ENCODE data around the gene AP1M1.
A peak's percentile ranks its signal among the peaks of the same experiment; 100 is the strongest.

Gene AP1M1

DNA sequence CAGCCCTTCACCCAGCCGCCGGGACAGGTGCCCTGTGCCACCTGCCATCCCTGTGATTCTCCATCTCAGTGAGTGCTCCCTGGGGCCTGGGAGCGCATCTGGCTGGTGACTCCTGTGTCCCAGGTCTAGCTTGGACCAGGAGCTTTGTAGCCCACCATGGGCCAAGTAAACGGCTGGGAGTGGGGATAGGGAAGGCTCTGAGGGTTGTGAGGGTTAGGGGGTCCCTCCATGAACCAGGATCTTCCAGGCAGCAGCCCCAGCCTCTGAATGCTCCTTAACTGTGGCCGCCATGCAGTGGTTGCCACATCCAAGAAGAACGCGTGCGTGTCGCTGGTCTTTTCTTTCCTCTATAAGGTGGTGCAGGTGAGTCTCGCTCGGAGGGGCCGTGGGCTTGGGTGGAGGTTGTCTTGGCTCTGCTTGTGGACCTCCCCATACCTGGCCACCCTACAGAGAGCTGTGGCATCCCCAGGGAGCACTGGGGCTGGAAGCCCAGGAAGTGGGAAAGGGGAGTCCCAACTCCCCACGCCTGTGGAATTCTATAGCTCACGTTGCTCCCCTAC is 8.4 kb downstream of the AP1M1 start:
- peaks cover 39% of the 10 kb centered on the region for H3K4me1 Mint-ChIP-seq
- H3K27ac Mint-ChIP-seq (ENCODE audit: low read depth): no peak overlapping the region
- no peaks in the 10 kb centered on the region for H3K27me3 Mint-ChIP-seq
- H3K36me3 Mint-ChIP-seq (ENCODE audit: insufficient read depth): peaks cover 38% of the 10 kb centered on the region
- ATAC-seq (replicated peaks; ENCODE audit: extremely low read depth, poor library complexity, severe bottlenecking): no peak
- H3K4me3 Mint-ChIP-seq: no peak overlapping the region
- DNase-seq (ENCODE audit: low spot score in 2 of 2): no peak
- no peaks in the 10 kb centered on the region for H3K9me3 Mint-ChIP-seq

DNA sequence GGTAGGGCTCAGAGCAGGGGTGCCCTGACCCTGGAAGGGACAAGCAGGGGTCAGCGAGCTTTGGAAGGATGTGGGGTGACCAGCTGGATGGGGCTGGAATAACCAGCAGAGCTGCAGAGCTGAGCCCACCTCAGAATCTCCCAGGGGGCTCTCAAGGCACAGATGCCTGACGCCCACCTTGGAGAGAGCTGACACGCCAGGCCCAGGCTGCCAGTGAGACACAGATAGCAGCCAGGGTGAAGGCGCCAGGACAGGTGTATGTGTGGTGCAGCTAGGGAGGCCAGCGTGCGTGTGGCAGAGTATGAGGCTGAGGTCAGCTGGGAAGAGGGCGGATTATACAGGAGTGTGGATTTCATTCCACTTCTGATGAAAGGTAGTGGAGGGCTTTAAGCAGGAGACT is 8.9 kb downstream of the AP1M1 start:
- no peak overlapping the region for H3K4me3 Mint-ChIP-seq
- no peak for ATAC-seq (replicated peaks; ENCODE audit: extremely low read depth, poor library complexity, severe bottlenecking)

DNA sequence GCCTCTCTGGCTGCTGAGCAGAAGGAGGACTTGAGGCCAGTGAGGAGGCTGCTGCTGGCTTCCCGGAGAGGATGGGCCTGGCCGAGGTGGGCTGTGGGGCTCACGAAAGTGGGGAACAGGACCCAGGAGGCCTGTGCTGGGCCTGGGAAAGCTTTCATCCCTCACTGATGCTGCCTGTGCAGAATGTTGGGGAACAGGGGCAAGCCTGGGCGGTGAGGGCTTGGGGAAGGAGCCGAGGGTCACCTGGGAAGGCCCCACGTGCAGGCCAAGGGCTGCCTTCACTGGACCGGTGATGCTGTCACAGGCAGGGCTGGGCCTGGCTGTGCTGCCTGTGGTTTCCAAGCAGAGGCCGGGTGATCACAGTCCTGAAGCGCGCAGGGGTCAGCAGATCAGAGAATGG is 9.4 kb downstream of the AP1M1 start:
- H3K4me3 Mint-ChIP-seq: no peak overlapping the region

More for the DNA sequence above, 8.9 kb downstream of the AP1M1 start:
- H3K9me3 Mint-ChIP-seq: no peaks in the 10 kb centered on the region
- H3K27ac Mint-ChIP-seq (ENCODE audit: low read depth): no peak overlapping the region
- H3K36me3 Mint-ChIP-seq (ENCODE audit: insufficient read depth): peaks cover 36% of the 10 kb centered on the region
- no peaks in the 10 kb centered on the region for H3K27me3 Mint-ChIP-seq
- no peak for DNase-seq (ENCODE audit: low spot score in 2 of 2)
- peaks cover 34% of the 10 kb centered on the region for H3K4me1 Mint-ChIP-seq

DNA sequence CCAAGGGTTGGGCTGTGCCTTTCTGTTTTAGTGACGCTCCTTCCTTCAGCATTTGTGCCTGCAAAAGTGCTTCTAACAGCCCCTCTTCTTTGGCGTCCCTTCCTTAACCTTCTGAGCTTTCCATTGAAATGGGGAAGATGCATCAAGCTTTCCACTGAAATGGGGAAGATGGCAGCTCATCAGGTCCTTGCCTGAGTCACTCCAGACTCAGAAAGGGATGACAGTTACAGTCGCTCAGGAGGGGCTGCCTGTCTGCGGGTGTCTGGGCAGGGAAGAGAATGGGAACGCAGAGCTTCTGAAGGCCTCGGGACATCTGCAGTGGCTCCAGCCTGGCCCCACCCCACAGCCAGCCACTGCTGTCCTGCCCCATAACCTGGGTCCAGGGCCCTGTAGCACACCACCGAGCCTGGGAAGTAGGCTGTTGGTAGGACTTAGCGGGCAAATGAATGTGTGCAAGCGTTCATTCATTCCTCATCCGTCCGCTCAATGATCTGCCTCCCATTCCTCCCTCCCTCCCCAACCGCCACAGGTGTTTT is 9.8 kb downstream of the AP1M1 start:
- ATAC-seq (replicated peaks; ENCODE audit: extremely low read depth, poor library complexity, severe bottlenecking) (no peak), DNase-seq (ENCODE audit: low spot score in 2 of 2) (no peak)
- Mint-ChIP-seq H3K9me3 (no peaks in the 10 kb centered on the region), H3K27me3 (no peaks in the 10 kb centered on the region), H3K27ac (ENCODE audit: low read depth) (peak overlapping the region; percentile 73), H3K4me3 (no peak overlapping the region), H3K36me3 (ENCODE audit: insufficient read depth) (peaks cover 38% of the 10 kb centered on the region), H3K4me1 (peaks cover 37% of the 10 kb centered on the region)

More for the DNA sequence above, 9.4 kb downstream of the AP1M1 start:
- Mint-ChIP-seq H3K27me3 (no peaks in the 10 kb centered on the region), H3K36me3 (ENCODE audit: insufficient read depth) (peaks cover 39% of the 10 kb centered on the region), H3K4me1 (peaks cover 37% of the 10 kb centered on the region), H3K27ac (ENCODE audit: low read depth) (no peak overlapping the region), H3K9me3 (no peaks in the 10 kb centered on the region)
- ATAC-seq (replicated peaks; ENCODE audit: extremely low read depth, poor library complexity, severe bottlenecking) (no peak), DNase-seq (ENCODE audit: low spot score in 2 of 2) (no peak)

DNA sequence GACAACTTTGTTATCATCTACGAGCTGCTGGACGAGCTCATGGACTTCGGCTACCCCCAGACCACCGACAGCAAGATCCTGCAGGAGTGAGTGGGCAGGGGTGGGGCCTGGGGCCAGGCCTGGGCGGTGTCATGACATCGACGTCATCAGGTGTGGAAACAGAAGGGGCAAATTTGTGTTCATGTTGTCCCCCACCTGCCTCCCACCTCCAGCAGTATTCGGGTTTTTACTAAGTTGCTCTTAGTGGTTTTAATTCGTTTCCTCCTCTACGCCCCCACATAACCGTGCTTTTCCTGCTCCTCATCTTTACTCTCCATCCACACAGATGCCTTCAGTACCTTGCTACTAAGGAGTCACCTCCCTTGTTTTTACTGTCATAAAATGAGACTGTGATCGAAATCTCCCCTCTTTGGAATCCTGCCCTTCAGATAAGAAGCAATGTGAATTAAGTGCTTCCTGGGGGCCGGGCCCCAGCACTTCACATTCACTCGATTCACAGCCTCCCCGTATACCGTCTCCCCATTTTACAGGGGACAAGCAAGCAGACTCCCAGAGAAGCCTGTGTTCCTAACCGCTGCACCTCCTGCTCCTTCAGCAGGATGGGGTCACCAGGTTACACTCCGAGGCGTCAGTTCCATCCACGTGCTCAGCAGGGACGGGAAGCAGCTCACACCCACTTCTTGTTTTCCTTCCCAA is 10.5 kb downstream of the AP1M1 start:
- peak overlapping the region; percentile 73 for H3K27ac Mint-ChIP-seq (ENCODE audit: low read depth)
- DNase-seq (ENCODE audit: low spot score in 2 of 2) (no peak), ATAC-seq (replicated peaks; ENCODE audit: extremely low read depth, poor library complexity, severe bottlenecking) (no peak)
- H3K27me3 Mint-ChIP-seq: no peaks in the 10 kb centered on the region
- H3K4me3 Mint-ChIP-seq: peak overlapping the region; percentile 14
- peaks cover 40% of the 10 kb centered on the region for H3K36me3 Mint-ChIP-seq (ENCODE audit: insufficient read depth)
- H3K9me3 Mint-ChIP-seq: no peaks in the 10 kb centered on the region
- H3K4me1 Mint-ChIP-seq: peaks cover 37% of the 10 kb centered on the region

DNA sequence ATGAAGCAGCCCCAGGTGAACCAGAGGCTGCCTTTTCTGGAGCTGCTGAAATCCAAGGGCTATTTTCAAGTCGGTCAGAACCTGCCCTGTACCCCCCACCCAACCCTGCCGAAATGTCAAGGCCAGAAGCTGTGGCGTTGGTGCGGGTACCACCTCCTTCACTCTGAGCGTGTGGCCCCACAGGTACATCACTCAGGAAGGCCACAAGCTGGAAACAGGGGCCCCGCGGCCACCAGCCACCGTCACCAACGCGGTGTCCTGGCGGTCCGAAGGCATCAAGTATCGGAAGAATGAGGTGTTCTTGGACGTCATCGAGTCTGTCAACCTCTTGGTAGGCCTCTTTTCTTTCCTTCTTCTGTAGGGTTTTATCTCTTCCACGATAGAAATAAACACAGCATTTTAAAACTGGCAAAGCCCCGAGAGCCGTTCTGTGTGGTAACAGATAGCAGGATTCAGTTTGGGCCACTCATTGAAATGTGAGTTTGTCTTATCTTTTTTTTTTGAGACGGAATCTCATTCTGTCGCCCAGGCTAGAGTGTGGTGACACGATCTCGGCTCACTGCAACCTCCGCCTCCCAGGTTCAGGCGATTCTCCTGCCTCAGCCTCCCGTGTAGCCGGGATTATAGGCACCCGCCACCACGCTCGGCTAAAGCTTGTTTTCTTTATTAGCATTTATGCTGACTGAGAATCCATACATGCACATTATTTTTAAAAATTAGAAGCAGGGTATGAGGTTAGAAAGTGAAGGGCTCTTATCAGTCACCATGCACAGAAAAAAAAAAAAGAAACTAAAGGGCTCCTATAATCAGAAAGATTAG is 11.3 kb downstream of the AP1M1 start:
- Mint-ChIP-seq H3K27ac (ENCODE audit: low read depth) (no peak overlapping the region), H3K4me1 (peaks cover 38% of the 10 kb centered on the region), H3K4me3 (no peak overlapping the region), H3K27me3 (no peaks in the 10 kb centered on the region), H3K36me3 (ENCODE audit: insufficient read depth) (peaks cover 42% of the 10 kb centered on the region), H3K9me3 (no peaks in the 10 kb centered on the region)
- no peak for DNase-seq (ENCODE audit: low spot score in 2 of 2)
- ATAC-seq (replicated peaks; ENCODE audit: extremely low read depth, poor library complexity, severe bottlenecking): no peak

DNA sequence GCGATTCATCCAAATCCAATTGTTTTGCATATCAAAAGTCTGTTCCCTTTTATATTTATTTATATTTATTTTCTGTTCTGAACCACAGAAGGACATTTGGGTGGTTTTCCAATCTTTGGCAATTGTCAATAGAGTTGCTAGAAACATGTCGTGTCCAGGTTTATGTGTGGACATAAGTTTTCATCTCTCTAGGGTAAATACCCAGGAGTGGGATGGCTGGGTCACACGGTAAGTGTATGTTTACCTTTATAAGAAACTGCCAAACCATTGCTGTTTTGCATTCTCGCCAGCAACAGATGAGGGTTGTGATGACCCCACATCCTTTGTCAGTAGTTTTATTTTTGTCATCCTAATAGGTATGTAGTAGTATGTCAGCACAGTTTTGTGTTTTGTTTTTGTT is 12.5 kb downstream of the AP1M1 start:
- DNase-seq (ENCODE audit: low spot score in 2 of 2) (no peak), ATAC-seq (replicated peaks; ENCODE audit: extremely low read depth, poor library complexity, severe bottlenecking) (no peak)
- Mint-ChIP-seq H3K4me1 (peaks cover 38% of the 10 kb centered on the region), H3K9me3 (no peaks in the 10 kb centered on the region), H3K36me3 (ENCODE audit: insufficient read depth) (peaks cover 37% of the 10 kb centered on the region), H3K4me3 (no peak overlapping the region), H3K27ac (ENCODE audit: low read depth) (no peak overlapping the region), H3K27me3 (no peaks in the 10 kb centered on the region)

DNA sequence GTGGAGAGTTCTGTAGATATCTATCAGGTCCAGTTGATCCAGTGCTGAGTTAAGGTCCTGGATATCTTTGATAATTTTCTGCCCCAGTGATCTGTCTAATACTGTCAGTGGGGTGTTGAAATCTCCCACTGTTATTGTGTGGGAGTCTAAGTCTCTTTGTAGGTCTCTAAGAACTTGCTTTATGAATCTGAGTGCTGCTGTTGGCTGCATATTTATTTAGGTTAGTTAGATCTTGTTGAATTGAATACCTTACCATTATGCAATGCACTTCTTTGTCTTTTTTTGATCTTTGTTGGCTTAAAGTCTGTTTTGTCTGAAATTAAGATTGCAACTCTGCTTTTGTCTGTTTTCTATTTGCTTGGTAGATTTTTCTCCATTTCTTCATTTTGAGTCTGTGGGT is 15.4 kb downstream of the AP1M1 start:
- peaks cover 51% of the 10 kb centered on the region for H3K4me1 Mint-ChIP-seq

DNA sequence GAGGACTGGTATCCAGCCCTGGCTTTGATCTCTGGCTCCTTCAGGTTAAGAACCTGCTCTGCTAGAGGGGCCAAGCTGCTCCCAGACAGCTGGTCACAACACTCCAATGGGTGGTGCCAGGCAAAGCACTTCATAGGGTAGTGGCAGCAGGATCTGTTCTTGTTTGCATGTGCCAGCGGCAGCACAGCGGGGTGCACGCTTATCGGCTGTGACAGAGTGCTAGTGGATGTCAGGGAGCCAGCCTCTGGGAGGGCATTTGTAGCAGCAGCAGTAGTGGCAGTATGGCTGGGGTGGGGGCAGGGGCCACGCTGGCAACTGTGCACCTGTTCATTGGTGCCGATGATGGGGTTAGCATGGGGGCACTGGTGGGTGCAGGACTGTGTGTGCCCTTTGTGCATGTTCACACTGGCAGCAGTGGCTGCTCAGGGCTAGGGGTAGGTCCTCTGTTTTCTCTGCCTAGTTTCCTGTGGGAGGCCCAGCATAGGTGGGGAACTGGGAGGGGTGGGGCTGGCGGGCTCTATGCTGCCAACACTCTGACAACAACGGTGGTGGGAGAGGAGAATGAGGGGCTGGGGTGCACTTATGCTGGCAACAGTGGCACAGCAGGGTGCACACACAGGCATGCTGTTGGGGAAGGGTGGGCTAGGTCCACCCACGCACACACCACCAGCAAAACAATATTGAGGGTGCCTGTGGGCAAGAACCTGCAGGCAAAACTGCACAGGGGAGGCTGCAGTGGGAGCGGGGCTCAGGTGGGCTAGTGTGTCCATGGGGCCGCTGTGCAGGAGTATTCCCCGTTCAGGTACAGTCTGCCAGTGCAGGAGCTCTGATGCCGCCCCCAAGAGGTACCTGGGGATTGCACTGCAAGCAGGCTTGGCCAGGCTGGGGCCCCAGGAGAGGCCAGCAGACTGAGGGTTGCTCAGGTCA is 19.3 kb downstream of the AP1M1 start:
- Mint-ChIP-seq H3K27me3 (no peaks in the 10 kb centered on the region), H3K36me3 (ENCODE audit: insufficient read depth) (peaks cover 27% of the 10 kb centered on the region), H3K9me3 (no peaks in the 10 kb centered on the region), H3K4me3 (peak overlapping the region; percentile 52), H3K27ac (ENCODE audit: low read depth) (peak overlapping the region; percentile 76), H3K4me1 (peaks cover 52% of the 10 kb centered on the region)
- ATAC-seq (replicated peaks; ENCODE audit: extremely low read depth, poor library complexity, severe bottlenecking): no peak
- DNase-seq (ENCODE audit: low spot score in 2 of 2): no peak

More for the DNA sequence above, 15.4 kb downstream of the AP1M1 start:
- H3K36me3 Mint-ChIP-seq (ENCODE audit: insufficient read depth): peaks cover 31% of the 10 kb centered on the region
- ATAC-seq (replicated peaks; ENCODE audit: extremely low read depth, poor library complexity, severe bottlenecking): no peak
- DNase-seq (ENCODE audit: low spot score in 2 of 2): no peak
- H3K9me3 Mint-ChIP-seq: no peaks in the 10 kb centered on the region
- H3K27ac Mint-ChIP-seq (ENCODE audit: low read depth): peak overlapping the region; percentile 80
- H3K27me3 Mint-ChIP-seq: no peaks in the 10 kb centered on the region
- H3K4me3 Mint-ChIP-seq: peak overlapping the region; percentile 2

DNA sequence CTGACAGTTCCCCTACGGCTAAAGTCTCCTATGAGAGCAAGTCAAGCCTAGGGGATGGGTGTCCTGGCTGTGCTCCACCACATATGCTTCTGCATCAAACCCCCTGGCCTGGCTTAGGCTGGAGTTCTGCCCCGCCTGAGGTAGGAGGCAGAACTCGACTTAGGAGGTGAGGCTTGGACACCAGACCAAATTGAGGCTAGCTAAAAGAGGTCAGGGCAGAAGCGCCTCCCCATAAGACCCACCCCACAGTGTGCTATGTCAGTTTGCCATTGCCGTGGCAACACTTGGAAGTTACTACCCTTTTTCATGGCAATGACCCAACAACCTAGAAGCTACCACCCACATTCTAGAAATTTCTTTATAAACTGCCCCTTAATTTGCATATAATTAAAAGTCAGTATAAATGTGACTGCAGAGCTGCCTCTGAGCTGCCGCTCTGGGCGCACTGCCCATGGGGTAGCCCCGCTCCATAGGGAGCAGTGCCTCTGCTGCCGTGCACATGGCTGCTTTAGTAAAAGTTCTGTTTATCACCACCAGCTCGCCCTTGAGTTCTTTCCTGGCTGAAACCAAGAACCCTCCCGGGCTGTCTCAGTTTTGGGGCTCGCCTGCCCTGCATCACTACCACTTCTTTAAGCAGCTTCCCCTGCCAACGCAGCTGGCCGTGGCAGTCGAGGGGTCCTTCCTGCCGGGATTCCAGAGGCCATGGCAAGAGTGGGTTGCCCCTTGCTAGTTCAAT is 20.2 kb downstream of the AP1M1 start:
- Mint-ChIP-seq H3K27me3 (no peaks in the 10 kb centered on the region), H3K27ac (ENCODE audit: low read depth) (peak overlapping the region; percentile 1), H3K9me3 (no peaks in the 10 kb centered on the region), H3K4me3 (no peak overlapping the region), H3K36me3 (ENCODE audit: insufficient read depth) (peaks cover 30% of the 10 kb centered on the region), H3K4me1 (peaks cover 43% of the 10 kb centered on the region)
- DNase-seq (ENCODE audit: low spot score in 2 of 2): no peak
- ATAC-seq (replicated peaks; ENCODE audit: extremely low read depth, poor library complexity, severe bottlenecking): no peak

DNA sequence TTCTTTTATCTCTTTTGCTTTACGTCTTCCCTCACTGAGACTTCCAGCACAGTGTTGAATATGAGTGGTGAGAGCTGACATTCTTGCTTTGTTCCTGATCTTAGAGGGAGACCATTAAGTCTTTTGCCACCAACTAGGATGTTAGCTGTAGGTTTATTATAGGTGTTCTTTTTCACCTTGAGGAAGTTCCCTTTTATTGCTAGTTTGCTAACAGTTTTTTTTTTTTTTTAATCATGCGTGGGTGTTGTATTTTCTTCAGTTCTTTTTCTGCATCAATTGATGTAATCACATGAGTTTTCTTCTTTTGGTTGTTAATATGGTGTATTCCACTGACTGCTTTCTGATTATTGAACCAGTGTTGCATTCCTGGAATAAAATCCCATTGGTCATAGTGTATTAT is 21.1 kb downstream of the AP1M1 start:
- peaks cover 33% of the 10 kb centered on the region for H3K4me1 Mint-ChIP-seq
- peaks cover 29% of the 10 kb centered on the region for H3K36me3 Mint-ChIP-seq (ENCODE audit: insufficient read depth)
- no peak overlapping the region for H3K4me3 Mint-ChIP-seq
- no peaks in the 10 kb centered on the region for H3K9me3 Mint-ChIP-seq
- H3K27me3 Mint-ChIP-seq: no peaks in the 10 kb centered on the region
- no peak for DNase-seq (ENCODE audit: low spot score in 2 of 2)
- peak overlapping the region; percentile 1 for H3K27ac Mint-ChIP-seq (ENCODE audit: low read depth)
- ATAC-seq (replicated peaks; ENCODE audit: extremely low read depth, poor library complexity, severe bottlenecking): no peak
